ENCODE measurements around the gene TMEM171.

The TMEM171 gene

DNA sequence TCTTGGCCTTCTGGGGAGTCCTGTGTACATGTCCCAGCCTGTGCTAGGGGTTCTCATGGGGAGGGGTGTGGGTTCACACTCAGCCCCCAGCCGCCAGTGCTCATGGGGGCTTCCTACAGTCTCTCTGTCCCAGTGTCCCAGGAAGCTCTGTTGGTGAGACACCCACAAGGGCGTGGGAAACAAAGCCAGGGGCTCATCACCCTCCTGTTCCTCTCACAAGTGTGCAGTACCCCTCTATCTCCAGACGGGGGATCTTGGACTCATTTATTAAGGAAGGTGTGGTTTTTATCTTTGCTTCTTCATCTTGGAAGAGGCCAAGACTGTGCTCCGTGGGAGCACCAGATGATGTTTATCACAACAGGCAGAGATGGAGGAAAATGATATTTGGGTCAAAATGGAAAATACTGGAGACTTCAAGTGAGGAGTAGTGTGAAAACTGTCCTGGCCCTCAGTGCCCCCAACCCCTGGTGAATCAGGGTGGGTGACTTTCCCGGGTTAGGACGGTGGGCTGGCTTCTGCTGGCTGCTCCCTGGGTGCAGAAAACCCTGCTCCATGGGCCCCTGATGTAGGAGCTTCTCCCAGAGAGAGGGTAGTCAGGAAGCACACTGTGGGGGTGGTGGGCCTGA lies 15.2 kb downstream of the TMEM171 start:
- peaks cover 5% of the 10 kb centered on the region for H3K27me3 ChIP-seq (ENCODE audit: insufficient read depth, low read length, poor library complexity)
- TF ChIP-seq, protein P1, sequence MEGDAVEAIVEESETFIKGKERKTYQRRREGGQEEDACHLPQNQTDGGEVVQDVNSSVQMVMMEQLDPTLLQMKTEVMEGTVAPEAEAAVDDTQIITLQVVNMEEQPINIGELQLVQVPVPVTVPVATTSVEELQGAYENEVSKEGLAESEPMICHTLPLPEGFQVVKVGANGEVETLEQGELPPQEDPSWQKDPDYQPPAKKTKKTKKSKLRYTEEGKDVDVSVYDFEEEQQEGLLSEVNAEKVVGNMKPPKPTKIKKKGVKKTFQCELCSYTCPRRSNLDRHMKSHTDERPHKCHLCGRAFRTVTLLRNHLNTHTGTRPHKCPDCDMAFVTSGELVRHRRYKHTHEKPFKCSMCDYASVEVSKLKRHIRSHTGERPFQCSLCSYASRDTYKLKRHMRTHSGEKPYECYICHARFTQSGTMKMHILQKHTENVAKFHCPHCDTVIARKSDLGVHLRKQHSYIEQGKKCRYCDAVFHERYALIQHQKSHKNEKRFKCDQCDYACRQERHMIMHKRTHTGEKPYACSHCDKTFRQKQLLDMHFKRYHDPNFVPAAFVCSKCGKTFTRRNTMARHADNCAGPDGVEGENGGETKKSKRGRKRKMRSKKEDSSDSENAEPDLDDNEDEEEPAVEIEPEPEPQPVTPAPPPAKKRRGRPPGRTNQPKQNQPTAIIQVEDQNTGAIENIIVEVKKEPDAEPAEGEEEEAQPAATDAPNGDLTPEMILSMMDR (IDR thresholded peaks at IDR 0.05; ENCODE audit: borderline replicate concordance, extremely low read depth, low read length, poor library complexity, severe bottlenecking): peak; percentile 58
- TF ChIP-seq EZH2 (IDR thresholded peaks at IDR 0.05; ENCODE audit: borderline replicate concordance, low read depth, low read length, severe bottlenecking): no peak
- no peak overlapping the region for H3K4me3 ChIP-seq (ENCODE audit: low read depth in 1 of 2, low read length in 2 of 2)
- H3K36me3 ChIP-seq (ENCODE audit: insufficient read depth, low read length): no peaks in the 10 kb centered on the region
- DNase-seq (peak; percentile 24), ATAC-seq (ENCODE audit: insufficient read depth, low read depth) (peak; percentile 76; the same call in 2 of the 3 replicates)
- H3K9me3 ChIP-seq (ENCODE audit: insufficient read depth, low read length, severe bottlenecking): no peaks in the 10 kb centered on the region
- no peak overlapping the region for H3K4me2 ChIP-seq (ENCODE audit: insufficient read depth, low read length)
- no peak overlapping the region for H3K27ac ChIP-seq (ENCODE audit: low read length)
- no peaks in the 10 kb centered on the region for H4K20me1 ChIP-seq (ENCODE audit: insufficient read depth, low read length)
- H3K9ac ChIP-seq (ENCODE audit: low read depth, low read length): no peak overlapping the region
- H3K79me2 ChIP-seq (ENCODE audit: insufficient read depth, low read length): no peaks in the 10 kb centered on the region
- no peak overlapping the region for H2AFZ ChIP-seq (ENCODE audit: low read depth, low read length)
- no peaks in the 10 kb centered on the region for H3K4me1 ChIP-seq (ENCODE audit: insufficient read depth, low read length)

DNA sequence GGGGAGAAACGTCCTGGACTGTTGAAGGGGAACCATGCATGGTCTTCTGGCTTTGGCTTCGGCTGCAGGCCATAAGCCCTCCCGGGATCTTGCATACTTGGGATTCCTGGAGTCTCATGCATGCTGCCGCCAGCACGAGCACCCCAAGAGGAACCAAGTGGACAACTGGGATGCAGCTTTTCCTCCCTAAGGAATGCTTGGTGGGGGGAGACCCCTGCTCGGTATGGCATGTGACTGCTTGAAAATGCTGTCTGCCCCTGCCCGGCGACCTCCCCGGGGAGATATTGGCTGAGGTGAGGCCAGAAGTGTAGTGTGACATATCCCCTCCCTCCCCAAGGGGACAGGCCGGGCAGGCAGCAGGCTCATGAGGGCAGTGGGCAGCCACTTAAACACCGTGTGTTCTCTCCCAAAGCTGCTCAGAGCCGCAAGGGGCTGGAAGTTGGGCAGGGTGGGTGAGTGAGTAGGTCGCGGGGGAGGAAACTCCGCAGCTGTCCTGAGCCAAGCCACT lies 15.7 kb downstream of the TMEM171 start:
- Histone ChIP-seq H4K20me1 (ENCODE audit: insufficient read depth, low read length) (no peaks in the 10 kb centered on the region), H2AFZ (ENCODE audit: low read depth, low read length) (no peak overlapping the region), H3K9ac (ENCODE audit: low read depth, low read length) (no peak overlapping the region), H3K27ac (ENCODE audit: low read length) (no peak overlapping the region), H3K4me2 (ENCODE audit: insufficient read depth, low read length) (no peak overlapping the region), H3K4me3 (ENCODE audit: low read depth in 1 of 2, low read length in 2 of 2) (no peak overlapping the region), H3K4me1 (ENCODE audit: insufficient read depth, low read length) (no peaks in the 10 kb centered on the region), H3K9me3 (ENCODE audit: insufficient read depth, low read length, severe bottlenecking) (no peaks in the 10 kb centered on the region), H3K79me2 (ENCODE audit: insufficient read depth, low read length) (no peaks in the 10 kb centered on the region), H3K27me3 (ENCODE audit: insufficient read depth, low read length, poor library complexity) (peaks cover 5% of the 10 kb centered on the region), H3K36me3 (ENCODE audit: insufficient read depth, low read length) (no peaks in the 10 kb centered on the region)
- DNase-seq: no peak
- ATAC-seq (ENCODE audit: insufficient read depth, low read depth): no peak
- TF ChIP-seq EZH2 (IDR thresholded peaks at IDR 0.05; ENCODE audit: borderline replicate concordance, low read depth, low read length, severe bottlenecking): no peak
- TF ChIP-seq, protein P1 (IDR thresholded peaks at IDR 0.05; ENCODE audit: borderline replicate concordance, extremely low read depth, low read length, poor library complexity, severe bottlenecking): no peak

DNA sequence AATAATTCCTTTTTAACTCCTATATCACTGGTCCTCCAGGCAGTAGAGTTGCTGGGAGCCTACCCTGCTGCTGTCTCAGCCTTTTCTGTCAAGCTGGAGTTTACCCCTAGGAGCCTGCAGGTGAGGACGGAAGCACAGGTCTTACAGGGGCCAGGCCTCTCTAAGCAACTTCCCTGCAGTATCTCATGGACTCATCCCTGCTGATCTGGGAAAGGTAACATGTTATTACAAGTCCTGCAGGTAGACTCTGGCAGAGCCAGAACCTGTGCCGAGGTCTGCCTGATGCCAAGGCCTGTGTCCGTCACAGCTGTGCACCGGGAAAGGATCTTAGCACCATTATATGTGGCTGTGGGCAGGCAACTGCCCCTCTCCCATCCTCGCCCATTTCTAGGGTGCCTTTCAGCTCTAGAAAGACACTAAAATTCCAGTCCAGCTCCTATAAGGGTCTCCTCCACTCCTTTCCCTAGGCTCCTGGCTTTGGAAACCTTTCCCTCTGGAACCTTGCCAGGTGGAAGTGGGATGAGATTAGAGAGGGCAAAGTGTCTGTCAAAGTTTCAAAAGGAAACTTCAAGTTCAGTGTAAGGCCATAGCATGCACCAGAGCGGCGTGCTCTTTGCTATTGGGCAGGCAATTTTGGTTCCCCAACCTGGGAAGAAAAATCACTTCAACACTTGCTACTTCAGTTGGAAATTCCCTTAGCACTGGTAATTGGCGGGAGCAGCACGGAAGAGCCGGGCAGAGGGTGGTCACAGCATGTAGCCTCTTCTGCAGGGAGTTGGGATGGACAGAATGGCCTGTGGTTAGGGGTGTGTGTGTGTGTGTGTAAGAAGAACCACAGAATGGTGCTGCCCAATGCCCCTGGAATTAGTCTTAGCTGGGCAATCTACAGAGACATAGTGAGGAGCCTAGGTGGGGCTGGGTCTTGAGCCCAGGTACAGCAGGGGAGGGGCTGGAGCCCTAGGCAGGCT lies 17.5 kb downstream of the TMEM171 start:
- no peak overlapping the region for H2AFZ ChIP-seq (ENCODE audit: low read depth, low read length)
- no peak overlapping the region for H3K4me3 ChIP-seq (ENCODE audit: low read depth in 1 of 2, low read length in 2 of 2)
- no peaks in the 10 kb centered on the region for H4K20me1 ChIP-seq (ENCODE audit: insufficient read depth, low read length)
- no peak for ATAC-seq (ENCODE audit: insufficient read depth, low read depth)
- H3K36me3 ChIP-seq (ENCODE audit: insufficient read depth, low read length): no peaks in the 10 kb centered on the region
- no peaks in the 10 kb centered on the region for H3K79me2 ChIP-seq (ENCODE audit: insufficient read depth, low read length)
- DNase-seq: no peak
- TF ChIP-seq, protein P1 (IDR thresholded peaks at IDR 0.05; ENCODE audit: borderline replicate concordance, extremely low read depth, low read length, poor library complexity, severe bottlenecking): no peak
- no peak for TF ChIP-seq EZH2 (IDR thresholded peaks at IDR 0.05; ENCODE audit: borderline replicate concordance, low read depth, low read length, severe bottlenecking)
- no peak overlapping the region for H3K27ac ChIP-seq (ENCODE audit: low read length)
- H3K4me1 ChIP-seq (ENCODE audit: insufficient read depth, low read length): no peaks in the 10 kb centered on the region
- no peaks in the 10 kb centered on the region for H3K9me3 ChIP-seq (ENCODE audit: insufficient read depth, low read length, severe bottlenecking)
- H3K9ac ChIP-seq (ENCODE audit: low read depth, low read length): no peak overlapping the region
- no peak overlapping the region for H3K4me2 ChIP-seq (ENCODE audit: insufficient read depth, low read length)
- H3K27me3 ChIP-seq (ENCODE audit: insufficient read depth, low read length, poor library complexity): no peaks in the 10 kb centered on the region
